HG02870 (cell line): ENCODE measurements around the gene KLF2.
A peak's percentile ranks its signal among the peaks of the same experiment; 100 is the strongest.
"Not testable (repeated sequence)": the region's sequence is repeated elsewhere in the genome, so short reads cannot be mapped to it uniquely, and the experiment has no call there.

Experiments
- ATAC-seq: cut with Tn5 transposase; IDR thresholded peaks from one replicate; pipeline ENCODE4 v1.9.1; 2021; ENCODE audit warnings: mild to moderate bottlenecking, moderate library complexity; ENCODE audit not compliant: unreplicated experiment

The KLF2 gene

DNA sequence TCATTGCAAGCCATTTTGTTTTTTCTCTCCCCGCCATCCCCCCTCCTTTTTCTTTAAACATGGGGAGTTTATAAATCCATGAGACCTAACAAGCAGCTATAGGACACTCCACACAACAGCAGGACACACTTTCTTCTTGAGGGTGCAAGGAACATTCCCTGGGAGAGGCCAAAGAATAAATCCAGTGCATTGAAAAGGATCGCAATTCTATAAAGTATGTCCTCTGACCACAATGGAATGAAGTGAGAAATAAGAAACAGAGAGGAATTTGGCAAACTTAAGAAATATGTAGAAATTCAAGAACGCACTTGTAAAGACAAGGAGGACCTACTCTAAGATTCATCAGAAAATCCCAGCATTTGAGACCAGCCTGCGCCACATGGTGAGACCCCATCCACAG, 11.9 kb downstream of the KLF2 start:
- no peak for ATAC-seq

DNA sequence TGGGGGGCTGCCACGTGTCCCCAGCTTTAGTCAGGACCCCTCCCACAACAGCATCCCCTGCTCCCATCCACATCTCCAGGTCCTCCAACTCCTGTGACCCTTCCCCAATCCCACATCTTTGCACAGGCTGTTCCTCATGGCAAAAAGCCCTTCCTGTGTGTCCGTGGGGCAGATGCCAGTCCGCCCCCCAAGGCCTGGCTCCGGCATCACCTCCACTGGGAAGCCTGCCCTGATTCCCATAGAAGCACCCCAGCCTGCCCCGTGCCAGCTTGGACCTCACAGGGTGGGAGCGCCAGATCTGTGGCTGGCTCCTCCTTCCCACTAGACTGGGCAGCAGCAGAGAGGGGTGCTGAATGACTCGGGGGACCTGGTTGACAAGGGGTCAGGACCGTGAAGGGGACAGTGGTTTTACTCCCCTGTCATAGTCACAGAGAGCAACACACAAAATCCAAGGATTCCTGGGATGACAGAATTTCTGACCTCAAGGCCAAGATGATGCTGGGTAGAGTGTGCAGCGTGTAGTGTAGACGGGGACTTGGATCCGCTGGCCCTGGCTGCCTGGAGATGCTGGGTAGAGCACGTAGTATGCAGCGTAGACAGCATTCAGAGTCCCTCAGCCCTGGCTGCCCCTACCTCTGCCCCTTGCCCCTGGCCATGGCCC, 13.3 kb downstream of the KLF2 start:
- no peak for ATAC-seq

DNA sequence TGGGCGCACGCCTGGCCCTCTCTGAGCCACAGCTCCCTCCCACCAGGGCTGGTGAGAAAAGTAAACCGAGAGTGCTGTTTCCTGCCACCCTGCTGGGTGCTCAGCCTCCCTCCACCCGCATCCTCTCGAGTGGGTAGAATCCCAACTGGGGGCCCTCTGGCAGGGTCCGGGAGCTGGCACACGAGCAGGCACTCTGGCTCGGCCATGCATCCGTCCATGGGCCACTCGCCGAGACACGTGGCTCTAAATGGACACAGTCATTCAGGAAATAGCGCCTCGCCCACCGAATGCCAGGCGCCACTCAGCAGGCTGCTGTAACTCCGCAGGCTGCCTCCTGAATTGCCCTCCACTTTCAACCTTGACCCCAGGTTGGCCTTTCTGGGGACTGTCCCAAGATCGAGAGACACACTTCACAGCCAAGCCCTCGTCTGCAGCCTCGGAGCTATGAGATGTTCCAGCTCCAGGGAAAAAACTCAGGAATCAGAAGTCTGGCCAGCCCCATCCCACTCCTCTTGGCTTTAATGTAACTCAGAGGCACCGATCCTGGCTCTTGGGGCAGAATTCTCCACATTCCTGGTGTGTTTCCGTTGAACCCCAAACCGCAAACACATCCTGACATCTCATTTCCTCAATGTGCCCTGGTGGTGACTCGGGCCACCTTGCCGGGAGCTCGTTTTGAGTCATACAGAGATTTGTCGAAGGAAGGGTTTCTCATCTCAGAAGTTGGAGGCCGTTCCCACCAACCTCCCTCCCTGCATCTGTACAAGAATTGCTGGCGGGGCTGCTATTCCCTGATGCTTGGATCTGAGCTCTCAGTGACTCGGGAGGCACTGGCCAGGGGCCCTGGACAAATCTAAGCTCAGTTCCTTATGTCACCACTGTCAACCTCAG, 14.1 kb downstream of the KLF2 start:
- ATAC-seq: no peak

DNA sequence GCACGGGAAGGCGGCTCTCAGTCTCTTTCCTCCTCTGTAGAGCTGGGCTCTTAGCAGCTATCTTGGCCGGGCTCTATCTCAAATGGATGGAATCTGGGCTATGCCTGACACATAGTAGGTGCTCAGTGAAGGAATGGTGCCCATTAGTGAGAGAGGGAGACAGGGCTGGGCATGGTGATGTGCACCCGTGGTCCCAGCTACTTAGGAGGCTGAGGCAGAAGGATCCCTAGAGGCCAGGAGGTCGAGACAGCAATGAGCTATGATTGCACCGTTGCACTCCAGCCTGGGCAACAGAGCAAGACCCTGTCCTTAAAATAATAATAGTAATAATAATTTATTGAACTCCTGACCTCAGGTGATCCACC, 14.7 kb downstream of the KLF2 start:
- ATAC-seq: no peak

DNA sequence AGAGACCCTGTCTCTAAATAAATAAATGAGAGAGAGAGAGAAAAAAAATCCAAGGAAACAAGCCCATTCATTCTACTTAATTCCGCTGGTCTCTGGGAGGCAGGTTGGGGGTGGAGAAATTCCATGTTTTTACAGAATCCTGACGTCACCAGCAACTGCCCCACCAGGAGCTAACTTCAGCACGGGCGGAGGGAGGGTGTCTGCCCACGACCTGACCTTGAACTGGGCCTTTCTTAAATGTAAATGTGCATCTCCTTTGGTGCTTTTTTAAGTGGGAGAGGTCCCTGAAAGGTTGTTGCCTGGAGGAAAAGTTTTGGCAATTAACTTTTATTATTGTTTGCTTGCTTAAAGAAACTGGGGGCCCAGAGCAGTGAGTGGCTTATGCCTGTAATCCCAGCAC, 15.5 kb downstream of the KLF2 start:
- ATAC-seq: no peak

DNA sequence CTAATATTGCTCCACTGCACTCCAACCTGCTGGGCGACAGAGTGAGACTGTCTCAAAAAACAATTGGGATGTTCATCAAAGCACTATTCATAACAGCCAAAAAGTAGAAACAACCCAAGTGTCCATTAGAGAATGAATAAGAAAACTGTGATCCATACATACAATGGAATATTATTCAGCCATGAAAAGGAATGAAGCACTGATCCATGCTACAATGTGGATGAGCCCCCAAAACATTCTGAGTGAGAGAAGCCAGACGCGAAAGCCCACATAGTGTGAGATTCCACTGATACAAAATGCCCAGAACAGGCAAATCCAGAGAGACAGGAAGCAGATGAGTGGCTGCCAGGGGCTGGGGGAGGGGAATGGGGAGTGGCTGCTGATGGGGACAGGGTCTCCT, 16.0 kb downstream of the KLF2 start:
- no peak for ATAC-seq

DNA sequence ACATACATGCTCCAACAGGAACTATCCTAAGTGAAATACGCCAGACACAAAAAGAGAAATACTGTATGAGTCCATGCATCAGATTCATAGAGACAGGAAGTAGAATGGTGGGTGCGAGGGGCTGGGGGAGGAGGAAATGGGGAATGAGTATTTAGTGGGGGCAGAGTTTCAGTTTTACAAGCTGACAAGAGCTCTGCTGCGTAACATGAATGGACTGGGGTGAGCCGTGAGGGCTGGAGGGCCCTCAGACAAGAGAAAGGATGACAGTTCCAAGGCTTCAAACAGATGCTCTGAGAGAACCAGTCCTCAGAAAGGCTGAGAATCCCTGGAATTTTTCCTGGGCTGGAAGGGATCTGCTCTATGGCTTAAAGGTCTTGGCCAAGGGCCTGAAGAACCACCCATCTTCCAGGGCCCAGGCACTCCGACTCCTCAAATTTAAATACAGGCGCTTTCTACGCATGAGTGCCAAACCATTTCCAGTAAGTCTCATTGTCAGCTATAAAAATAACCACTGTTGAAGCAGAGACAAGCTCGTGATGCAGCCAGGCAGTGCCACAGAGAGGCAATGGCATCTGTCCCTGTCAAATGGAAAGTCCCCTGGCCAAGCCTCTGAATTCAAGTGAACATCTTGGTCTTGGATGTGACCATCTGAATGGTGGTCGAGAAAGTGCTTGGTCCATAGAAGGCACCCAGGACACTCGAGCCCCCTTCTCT, 17.5 kb downstream of the KLF2 start:
- ATAC-seq: peak; percentile 63

DNA sequence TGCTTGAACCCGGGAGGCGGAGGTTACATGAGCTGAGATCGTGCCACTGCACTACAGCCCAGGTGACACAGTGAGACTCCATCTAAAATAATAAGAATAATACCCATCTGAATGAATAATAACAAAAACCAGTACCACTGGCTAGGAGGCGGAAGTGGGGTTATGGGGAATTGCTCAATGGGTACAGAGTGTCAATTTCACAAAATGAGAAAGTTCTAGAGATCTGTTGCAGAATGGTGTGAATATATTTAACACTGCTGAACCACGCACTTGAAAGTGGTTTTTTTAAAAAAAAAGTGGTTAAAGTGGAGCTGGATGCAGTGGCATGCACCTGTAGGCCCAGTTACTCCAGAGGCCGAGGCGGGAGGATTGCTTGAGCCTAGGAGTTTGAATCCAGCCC, 18.5 kb downstream of the KLF2 start:
- ATAC-seq: no peak

DNA sequence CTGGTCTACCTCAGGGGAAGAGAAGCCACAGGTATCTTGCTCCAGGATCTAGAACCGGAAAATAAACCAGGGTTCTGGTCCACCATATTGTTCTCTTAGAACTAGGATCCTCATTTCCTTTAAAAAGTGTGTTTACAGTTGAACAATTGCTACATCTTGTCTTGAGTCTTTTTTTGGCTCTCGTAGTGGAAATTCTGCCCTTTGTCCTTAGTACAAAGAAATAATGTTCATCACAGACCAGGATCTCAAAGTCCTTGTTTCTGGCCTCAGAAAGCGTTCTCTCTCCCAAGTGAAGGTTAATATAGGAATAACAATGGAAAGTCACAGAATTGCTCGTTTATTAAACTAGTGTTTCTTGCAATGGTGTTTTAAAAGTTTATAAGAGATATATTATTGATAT, 20.8 kb downstream of the KLF2 start:
- ATAC-seq: no peak

DNA sequence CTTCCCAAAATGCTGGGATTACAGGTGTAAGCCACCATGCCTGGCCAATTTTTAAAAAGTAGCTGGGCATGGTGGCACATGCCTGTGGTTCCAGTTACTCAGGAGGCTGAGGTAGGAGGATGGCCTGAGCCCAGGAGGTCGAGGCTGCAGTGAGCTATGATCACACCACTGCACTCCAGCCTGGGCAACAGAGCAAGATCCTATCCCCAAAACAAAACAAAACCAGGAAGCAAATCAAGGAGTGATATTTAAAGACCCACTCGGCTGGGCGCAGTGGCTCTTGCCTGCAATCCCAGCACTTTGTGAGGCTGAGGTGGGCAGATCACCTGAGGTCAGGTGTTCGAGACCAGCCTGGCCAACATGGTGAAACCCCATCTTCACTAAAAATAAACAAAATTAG, 22.5 kb downstream of the KLF2 start:
- ATAC-seq: not testable (repeated sequence)

DNA sequence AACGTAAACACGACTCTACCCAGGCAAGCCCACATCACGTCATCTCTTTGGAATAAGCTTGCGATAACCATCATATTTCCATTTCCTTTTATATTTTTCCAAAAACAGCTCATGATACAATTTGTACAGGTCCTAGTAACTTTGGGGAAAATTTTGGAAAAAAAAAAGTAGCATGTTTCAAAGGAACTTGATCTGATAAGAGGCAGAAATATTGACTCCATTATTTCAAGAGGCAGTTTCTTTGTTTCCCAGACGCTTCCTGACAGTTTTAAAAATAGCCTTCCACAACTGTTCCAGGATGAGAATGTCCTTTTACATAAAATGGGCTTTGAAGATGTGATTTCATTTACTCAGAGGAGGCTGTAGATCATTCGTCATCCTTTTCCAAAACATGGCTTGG, 23.1 kb downstream of the KLF2 start:
- no peak for ATAC-seq

DNA sequence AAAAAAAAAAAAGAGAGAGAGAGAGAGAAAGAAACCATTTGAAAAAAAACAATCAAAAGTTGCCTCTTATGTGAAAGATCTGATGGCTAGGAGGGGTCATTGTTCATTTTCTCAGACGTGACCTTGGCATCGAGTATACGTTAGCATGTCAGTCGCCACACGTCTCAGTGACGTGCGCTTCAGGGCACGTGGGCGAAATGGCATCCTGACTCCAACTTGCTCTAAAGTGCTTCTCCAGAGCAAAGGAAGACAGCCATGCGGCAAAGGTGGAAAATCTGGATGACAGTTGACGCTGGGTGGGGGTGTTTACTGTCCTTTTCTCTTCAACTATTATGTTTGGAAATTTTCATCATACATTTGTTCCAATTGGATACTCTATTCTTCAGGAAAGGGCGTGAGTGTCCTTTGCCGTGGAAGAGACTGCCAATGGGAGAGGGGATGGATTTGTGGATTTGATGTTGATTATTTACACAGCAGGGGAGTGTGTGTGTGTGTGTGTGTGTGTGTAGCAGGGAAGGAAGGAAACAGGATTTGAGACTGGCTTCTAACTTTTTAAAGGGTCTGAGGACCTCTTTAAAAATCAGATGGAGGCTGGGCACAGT, 25.0 kb downstream of the KLF2 start:
- ATAC-seq: no peak

DNA sequence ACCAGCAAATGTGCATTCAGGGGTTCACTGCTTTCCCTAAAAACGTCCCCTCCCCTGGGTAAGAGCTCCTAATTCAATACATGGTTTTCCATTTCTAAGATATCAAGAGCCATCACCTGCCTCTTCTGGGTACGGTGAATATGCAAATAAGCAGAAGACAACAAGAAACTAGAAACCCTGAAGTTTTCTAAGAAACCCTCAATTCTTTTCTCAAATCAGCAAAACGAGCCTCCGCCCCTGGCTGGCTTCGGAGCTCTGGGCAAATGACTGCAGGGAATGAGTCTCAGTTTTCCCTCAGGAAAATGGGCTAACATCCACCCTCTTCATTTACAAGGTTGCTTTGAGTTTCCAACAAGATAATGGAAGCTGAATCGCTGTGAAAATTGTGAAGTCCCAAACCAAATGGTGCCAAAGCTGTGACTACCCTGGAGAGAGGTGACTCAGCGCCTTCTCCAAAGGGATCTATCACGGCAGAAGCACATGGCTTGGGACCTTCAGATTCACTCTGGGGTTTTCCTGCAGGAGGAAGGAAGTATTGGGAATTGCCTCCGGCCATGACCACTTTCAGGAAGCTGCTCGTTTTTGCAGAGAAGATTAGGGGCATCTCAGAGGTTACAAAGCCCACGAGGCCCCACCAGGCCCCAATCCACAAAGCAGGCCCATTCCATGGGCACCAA, 26.6 kb downstream of the KLF2 start:
- ATAC-seq: no peak

DNA sequence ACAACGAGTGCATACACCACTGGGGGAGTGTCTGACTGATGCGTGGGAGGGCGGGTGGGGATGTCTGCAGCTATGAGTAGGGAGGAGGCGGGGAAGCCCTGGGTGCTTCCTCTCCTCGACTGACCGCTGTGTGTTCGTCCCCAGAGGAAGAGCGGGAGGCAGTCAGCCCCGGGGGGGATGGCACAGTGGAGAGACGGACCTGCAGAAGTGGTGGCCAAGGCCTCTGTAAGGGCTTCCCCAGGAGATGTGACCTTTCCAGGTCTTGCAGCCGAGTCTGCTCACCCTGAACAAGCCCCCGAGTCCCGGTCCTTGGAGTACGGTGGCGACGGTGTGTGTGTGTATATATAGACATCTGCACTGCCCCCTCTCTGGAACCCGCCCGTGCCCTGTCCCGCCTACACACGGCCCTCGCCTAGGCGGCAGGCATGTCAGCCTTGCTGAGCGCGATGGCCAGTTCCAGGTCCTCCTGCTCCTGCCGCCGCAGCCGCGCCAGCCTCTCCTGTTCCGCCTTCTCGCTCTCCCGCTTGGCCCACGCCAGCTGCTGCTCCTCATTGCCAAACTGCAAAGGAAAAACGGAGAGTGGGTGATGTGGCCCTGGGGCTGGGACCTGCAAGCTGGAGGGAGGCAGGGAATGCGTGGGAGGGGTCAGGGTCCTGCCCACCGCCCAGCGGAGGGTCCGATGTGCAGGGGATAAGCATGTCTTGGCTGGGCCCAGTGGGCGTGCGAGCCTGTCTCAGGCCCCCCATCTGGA, 30.8 kb downstream of the KLF2 start:
- no peak for ATAC-seq

DNA sequence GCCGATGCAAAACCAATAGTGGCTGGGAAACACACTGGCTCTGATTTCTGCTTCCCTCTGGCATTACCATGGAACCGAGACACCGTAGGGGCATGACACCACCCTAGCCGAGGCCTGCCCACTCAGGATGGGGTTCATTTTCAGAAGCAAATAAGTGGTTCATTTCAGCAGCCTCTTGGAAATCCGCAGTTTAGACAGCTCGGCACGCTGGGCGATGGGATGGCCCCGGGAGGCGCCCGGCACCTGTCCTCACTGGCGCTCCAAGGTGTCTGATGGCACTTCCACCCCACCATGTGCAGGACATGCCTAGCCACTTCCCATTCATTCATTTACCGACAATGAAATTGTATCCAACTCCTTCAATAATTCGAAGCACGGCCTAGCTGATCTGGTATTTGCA, 33.8 kb downstream of the KLF2 start:
- ATAC-seq: no peak

DNA sequence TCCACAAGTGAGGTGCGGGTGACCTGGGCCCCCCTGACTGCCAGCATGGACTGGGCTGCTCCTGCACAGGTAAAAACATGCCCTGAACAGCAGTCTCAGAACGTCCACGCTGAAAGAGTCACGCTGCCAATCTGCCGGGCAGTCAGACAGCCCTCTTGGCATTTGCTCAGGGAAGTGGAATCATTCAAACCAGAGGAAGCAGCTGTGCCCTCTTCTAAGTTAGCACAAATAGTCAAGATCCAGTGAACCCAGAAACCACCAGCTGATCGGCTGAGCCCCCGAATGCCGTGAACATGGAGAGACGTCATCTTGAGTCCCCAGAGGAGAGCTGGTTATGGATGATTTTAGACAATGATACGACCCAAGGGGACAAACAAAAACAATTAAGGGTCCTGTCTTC, 34.4 kb downstream of the KLF2 start:
- ATAC-seq: no peak

DNA sequence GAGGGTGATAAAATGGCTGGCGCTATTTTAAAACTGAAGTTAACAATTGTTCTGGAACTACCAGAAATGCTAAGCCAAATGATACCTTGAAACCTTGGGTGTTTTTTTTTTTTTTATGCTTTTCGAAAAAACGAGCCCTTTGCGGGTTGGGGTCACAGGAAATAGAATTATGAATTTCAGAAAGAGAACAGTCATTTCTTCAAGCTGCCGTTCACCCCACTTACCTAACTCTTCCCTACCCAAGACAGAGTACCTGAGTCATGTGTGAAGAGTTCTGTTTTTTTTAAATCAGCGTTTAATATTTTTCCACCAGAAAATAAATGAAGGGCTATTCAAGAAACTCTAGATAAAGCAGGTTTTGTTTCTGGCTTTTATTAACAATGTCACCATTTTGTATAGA, 35.3 kb downstream of the KLF2 start:
- ATAC-seq: no peak

DNA sequence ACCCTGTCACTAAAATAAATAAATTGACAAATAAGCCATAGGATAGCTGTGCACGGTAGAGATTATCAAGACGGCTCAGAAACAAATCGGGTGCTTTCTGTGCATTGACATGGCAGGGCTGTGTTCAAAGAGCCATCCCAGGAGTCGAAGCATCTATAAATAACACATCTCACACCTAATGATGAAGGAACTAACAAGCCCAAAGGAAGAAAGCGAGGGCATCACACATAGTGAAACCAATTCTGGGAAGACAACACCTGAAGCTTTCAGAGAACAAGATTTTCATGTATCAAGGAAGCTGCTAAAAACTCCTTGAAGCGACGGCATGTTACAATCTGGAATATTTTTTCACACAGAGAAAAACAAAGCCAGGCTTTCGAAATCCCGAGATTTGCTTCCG, 36.1 kb downstream of the KLF2 start:
- ATAC-seq: no peak

DNA sequence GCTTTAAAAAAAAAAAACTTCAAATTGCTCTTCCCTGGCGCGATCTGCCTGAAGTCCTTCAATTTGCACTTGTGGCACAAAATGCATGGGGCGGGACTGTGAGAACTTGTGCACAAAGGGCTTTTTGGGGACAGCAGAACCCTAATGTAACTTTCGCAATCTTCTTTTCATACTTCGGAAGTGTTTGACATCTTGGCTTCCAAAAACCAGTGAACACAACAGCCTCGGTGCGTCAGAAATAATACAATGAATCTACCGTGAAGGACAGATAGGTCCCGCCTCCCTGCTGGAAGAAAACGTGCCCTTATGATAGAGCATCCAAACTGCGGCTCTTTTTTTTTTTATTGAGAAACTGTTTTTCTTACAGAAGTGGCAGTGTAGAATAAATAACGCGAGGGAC, 36.6 kb downstream of the KLF2 start:
- ATAC-seq: no peak

DNA sequence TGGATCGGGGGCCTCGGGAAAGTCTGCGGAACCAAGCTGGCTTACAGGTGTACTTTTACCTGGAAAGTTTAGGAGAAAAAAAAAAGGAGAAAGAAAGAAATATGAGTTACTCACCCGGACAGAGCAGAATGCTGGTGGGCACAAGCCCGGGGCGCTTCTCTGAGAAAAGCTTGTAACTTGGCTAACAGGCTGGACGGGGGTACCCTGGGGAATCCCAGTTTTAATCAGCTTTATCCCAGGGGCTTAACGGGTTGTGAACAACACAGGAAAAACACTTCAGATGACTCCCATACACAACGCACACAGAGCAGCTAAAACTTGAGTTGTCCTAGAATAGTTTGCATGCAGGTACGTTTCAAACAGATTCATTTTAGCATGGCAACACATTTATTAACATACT, 37.3 kb downstream of the KLF2 start:
- no peak for ATAC-seq
